Erythroblast (primary cell): ENCODE measurements around the gene RCC2.
"Not testable (repeated sequence)": the region's sequence is repeated elsewhere in the genome, so short reads cannot be mapped to it uniquely, and the experiment has no call there.

Source experiments
- DNase-seq, 2 experiments: peaks; one replicate each; lab custom pipeline; 2025; lab: John Stamatoyannopoulos, UW
- GATA1 ChIP-seq: IDR thresholded peaks from 2 replicates; pipeline ENCODE4 v1.6.1; 2011; ENCODE audit warnings: low read depth, mild to moderate bottlenecking, control low read depth, low read length, moderate library complexity
- POLR2A ChIP-seq: IDR thresholded peaks from 2 replicates; pipeline ENCODE4 v1.6.1; 2011; ENCODE audit warnings: mild to moderate bottlenecking, low read length

RCC2 gene

DNA sequence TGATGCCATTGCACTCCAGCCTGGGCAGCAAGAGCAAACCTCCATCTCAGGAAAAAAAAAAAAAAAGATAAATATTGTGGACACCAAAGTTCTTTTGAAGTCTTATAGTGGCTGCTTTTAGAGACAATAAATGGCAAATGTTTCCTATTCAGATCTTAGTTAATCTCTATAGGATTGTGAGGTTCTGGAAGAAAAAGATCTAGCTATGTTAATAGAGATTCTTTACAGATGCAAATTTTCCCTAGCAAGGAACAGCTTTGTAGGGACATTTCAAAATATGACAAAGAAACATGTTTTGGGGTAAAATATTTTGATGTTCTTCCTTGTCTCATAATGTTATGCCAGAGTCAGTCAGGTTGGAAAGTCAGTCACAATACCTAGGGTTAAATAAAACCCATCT is 24.5 kb upstream of the RCC2 start:
- TF ChIP-seq POLR2A (no peak), GATA1 (no peak)
- no peak for DNase-seq

DNA sequence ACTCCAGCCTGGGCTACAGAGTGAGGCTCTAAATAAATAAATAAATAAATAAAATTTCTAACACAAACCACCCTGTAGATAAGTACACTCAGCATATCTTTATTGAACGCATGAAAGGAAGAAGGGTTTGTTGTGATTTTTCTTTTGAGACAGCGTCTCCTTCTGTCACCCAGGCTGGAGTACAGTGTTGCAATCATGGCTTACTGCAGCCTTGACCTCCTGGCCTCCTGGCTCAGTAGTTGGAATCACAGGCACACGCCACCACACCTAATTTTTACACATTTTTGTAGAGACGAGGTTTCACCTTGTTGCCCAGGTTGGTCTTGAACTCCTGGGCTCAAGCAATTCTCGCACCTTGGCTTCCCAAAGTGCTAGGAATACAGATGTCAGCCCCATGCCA is 23.2 kb upstream of the RCC2 start:
- DNase-seq: no peak
- TF ChIP-seq POLR2A: no peak
- no peak for TF ChIP-seq GATA1

DNA sequence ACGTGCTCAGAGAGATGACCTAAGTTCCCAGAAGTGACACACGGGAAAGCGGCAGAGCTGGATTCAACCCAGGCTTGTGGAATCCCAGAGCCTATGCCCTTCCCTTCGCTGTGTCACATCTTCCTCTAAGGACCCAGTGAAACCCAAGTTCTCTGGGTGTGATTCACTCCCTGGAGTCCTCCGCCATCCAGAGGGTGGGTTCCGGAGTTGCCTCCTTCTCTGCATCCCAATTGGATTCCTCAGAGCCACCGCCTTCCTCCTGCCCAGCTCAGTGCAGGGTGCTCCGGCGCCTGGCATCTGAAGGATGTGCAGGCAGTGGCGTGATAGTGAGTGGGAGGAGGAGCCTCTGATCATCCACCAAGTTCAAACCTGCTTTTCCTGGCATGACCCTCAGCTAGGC is 20.7 kb upstream of the RCC2 start:
- DNase-seq: no peak
- TF ChIP-seq POLR2A (no peak), GATA1 (no peak)

DNA sequence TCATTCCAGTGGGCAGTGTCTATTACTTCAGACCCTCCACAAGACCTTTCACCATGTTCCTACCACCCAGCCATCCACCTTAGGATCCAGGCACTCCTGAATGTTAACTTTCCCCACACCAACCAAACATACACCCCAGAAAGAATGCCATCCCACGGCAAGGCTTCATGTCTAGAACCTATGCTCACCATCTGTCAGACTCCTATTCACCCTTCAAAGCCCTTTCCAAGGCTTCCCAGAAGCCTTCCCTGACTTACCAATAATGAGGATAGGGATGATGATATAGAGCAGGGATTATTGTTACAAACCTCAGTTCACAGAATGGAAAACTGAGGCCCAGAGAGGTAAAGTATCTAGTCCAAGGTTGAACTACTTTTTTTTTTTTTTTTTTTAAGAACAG is 19.3 kb upstream of the RCC2 start:
- DNase-seq: no peak
- TF ChIP-seq GATA1 (no peak), POLR2A (no peak)

DNA sequence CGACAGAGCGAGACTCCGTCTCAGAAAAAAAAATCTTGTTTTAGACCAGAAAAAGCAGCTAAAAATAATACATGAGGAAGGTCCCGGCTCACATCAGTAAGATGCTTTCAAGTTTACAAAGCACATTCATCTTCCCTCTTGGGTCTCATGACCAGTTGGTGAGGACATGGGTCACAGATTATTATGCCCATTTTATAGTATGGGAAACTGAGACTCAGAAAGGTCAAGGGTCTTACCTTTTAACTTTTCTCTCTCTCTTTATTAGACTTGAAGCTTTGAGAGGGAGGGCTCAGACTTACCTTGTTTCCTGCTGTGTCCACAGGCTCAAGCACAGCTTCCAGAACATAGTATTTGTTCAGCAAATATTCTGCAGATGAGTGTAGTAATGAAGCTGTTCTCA is 13.2 kb upstream of the RCC2 start:
- no peak for DNase-seq
- TF ChIP-seq GATA1: no peak
- no peak for TF ChIP-seq POLR2A

DNA sequence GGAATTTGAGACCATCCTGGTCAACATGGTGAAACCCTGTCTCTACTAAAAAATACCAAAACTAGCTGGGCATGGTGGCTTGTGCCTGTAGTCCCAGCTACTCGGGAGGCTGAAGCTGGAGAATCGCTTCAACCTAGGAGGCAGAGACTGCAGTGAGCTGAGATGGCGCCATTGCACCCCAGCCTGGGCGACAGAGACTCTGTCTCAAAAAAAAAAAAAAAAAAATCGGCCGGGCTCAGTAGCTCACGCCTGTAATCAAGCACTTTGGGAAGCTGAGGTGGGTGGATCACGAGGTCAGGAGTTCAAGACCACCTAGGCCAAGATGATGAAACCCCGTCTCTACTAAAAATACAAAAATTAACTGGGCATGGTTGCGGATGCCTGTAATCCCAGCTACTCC is 12.7 kb upstream of the RCC2 start:
- DNase-seq: not testable (repeated sequence)

DNA sequence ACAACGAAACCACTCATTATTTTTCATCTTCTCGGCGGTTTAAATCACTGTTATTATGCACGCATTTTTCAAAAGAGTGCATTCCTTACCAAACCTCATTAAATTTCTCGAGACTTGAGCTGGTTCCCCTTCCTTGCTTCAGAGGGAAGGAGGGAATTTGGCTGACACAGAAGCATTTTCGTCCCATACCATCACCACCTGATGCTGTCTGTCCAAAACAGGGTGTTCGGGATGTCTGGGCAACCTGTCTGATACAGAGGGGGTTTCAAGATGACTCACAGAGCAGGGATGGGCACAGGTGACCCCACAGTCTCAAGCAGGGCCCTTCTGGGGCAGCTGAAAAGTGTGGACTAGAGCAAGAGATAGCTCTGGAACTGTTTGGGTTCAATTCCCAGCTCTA is 12.3 kb upstream of the RCC2 start:
- no peak for DNase-seq
- TF ChIP-seq POLR2A: no peak
- no peak for TF ChIP-seq GATA1

DNA sequence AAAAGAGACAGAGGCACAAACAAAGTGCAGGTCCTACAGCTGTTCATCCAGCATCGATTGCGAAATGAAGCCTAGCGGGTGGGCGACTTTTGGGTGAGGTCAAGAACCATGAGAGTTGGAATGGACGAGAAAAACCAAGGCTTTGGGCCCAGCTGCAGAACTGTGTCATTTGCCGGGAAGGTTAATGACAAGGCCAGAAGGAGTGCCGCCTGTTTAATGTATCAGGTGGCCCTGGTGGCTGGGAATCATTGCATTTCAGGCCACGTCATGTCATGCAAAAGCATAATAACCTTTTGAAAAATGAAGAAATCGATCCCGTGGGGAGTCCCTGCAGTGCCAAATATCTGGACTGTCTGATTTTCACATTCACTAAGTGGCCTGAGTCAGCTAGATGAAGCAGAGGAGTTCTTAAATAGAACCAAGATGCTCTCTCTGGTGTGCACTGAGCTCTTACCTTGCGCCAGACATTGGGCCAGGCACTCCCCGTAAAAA is 8.1 kb upstream of the RCC2 start:
- no peak for TF ChIP-seq POLR2A
- no peak for TF ChIP-seq GATA1
- DNase-seq: peak in 1 of 2 experiments; percentile 17

DNA sequence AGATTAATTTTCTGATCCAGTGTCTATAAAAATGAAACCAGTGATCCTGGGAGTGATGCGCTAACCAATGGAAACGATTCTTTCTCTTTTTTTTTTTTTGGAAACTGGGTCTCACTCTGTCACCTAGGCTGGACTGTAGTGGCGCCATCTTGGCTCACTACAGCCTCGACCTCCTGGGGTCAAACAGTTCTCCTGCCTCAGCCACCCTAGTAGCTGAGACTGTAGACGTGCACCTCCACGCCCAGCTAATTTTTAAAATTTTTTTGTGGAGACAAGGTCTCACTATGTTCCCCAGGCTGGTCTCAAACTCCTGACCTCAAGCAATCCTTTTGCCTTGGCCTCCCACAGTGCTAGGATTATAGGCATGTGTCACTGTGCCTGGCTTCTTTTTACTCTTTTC is 3.4 kb upstream of the RCC2 start:
- DNase-seq: no peak
- no peak for TF ChIP-seq GATA1
- no peak for TF ChIP-seq POLR2A

DNA sequence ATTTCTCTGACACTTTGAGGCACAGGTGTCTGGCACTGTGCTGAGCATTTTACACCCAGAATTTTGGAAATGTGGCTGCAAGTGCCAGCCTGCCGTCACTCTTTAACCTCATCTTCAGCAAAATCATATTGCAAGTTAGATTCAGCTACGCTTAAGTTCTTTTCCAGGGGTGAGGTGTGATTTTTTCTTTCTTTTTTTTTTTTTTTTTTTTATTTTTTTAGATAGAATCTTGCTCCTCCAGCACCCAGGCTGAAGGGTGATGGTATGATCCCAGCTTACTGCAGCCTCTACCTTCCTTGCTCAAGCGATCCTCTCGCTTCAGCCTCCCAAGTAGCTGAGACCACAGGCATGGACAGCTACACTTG is 2.5 kb upstream of the RCC2 start:
- DNase-seq: peak in 1 of 2 experiments; percentile 48
- TF ChIP-seq POLR2A: no peak
- TF ChIP-seq GATA1: no peak

DNA sequence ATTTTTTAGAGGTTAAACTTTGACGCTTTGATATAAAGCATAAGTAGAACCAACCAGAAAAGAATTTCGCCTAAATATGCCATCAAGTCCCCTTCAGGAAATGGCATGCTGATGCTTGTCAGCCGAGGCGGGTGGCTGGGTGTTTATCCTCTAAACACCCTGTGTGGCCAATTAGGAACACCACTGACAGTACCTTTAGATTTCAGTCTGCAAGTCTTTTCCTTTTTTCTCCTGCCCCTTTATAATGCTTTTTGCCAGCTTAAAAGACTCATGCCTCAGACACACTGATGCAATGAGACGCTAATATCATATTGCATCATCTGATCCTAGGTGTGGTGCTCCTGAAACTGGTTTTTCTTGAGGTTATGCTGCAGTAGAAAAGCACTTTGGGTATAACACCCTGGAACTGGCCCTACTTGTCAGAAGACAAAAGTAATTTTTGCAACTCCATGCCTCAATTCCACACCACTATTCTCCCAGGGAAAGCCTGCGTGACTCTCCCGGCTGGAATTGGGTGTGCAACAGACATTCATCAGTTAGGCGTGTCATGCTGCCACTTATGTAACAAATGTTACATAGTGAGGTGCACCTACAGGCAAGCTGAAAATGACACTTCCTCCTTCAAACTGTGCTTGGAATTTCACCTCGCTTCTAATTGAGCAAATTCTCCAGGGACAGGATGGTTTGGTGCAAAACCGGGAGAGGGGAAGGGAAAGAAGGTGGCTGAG is 2.0 kb upstream of the RCC2 start:
- peak; percentile 84 to 92 for DNase-seq
- TF ChIP-seq POLR2A: peak; percentile 56
- no peak for TF ChIP-seq GATA1

DNA sequence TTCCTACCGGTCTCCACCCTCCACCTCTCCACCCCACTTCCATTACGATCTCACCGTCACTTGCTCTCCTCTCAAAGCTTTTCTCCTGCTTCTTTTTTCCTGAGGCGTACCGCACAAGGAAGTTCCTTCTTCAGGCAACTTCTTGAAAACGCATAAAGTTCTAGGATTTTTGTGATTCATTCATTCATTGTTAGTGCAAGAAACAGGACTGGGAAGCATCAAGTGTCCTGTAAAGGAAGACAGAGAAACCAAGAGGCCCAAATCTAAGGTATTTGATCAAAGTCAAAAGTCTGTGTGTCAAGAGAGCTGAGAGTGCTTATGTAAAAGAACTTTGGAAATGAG is 1.3 kb upstream of the RCC2 start:
- TF ChIP-seq GATA1 (no peak), POLR2A (no peak)
- peak in 1 of 2 experiments; percentile 71 for DNase-seq

DNA sequence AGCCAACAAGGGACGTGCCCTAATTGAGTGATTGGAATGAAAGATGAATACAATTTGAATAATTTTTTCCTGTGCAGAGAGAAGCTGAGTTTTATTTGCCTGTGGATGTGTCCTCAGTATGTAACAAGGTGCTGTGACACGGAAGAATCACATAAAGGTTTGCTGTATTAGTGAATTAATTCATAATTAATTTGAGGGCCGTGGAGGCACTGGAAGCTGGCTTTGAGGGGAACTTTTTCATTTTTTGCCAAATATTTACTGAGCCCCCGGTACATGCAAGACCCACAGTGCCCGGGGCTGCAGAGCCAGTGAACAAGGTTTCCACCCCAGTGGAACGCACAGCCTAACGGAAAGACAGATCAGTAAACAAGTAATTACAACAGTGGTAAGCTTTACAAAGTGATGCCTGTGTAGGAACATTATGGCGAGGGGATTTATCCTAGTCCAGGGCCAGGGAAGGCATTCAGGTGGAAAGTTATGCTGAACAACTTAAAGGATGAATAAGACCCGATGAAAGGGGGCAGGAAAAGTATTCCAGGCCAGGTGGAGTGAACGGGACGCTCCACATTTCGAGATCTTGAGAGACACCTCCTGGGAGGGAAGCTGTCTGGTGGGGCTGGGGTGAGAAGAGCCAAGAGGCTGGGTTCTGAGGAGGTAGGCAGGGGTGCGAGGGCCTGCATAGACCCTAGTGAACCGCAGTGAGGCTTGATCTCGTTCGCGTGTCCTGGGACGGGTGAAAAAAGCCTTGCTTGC is 773 bp upstream of the RCC2 start:
- TF ChIP-seq POLR2A (peak; percentile 38), GATA1 (no peak)
- peak; percentile 35 to 70 for DNase-seq

DNA sequence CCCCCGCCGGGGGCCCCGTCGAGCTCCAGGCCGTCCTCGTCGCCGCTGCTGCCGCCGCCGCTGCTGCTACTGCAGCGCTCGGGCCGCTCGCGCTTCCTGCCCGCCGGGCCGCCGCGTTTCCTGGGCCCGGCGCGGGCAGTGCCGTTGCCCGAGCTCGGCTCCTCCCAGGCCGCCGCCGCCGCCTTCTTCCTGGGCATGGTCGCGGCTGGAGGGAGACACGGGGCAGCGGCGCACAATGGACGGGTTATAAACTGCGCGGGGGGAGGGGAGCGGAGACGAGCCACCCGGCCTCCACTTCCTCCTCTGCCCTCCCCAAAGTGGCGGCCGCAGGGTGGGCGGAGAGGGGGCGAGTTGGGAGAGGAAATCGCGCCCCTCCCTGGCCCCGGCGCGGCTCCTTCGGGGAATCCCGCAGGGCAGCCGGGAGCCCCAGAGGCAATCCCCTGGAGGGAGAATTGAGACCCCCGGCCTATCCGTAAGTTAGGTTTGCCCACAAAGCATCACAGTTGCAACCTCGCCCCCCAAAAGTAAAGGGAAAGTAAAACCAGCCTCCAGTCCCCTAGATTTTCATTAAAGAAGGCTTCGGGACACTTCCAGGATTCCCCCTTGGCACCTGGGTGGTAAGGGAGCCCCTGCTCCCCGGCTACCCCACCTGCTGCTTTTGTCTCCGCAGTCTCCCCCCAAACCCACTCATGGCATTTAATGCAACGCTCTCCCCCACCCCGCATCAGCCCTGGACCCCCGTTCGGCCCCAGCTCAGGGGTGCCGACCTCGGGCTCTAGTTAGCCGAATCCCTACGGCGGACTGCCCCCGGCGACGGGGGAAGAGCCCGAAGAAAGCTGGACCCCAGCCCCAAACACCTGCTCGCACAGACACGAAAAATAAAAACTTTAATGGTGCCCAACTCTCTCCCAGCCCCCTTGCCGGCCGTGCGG is 893 bp downstream of the RCC2 start:
- TF ChIP-seq GATA1 (no peak), POLR2A (peak; percentile 34)
- peak; percentile 76 to 78 for DNase-seq
